Gastroesophageal sphincter (tissue), 3 donors: ENCODE data around the gene IL1RAP.

Experiments used
- CTCF ChIP-seq, 4 experiments: fragments of 200-600 bp in 2 of 4; fragments of 450-650 bp in 2 of 4; sonication (generic) in 1 of 4; IDR thresholded peaks; one replicate each; pipeline ENCODE4 v1.5.1; 2017 to 2019; ENCODE audit warnings: antibody characterized with exemption in 4 of 4, mild to moderate bottlenecking in 2 of 4, moderate library complexity in 2 of 4
- EP300 ChIP-seq: sonication (generic); formaldehyde crosslinking; IDR thresholded peaks from one replicate; pipeline ENCODE4 v1.6.1; 2017; ENCODE audit warnings: antibody characterized with exemption, mild to moderate bottlenecking
- POLR2A ChIP-seq, 2 donors: fragments of 450-650 bp; IDR thresholded peaks; one replicate each; pipeline ENCODE4 v1.6.1; 2017; ENCODE audit warnings: antibody characterized with exemption in 2 of 2, mild to moderate bottlenecking in 2 of 2, moderate library complexity in 1 of 2
- POLR2AphosphoS5 ChIP-seq: sonication (generic); formaldehyde crosslinking; IDR thresholded peaks from one replicate; pipeline ENCODE4 v1.6.1; 2017; ENCODE audit warnings: antibody characterized with exemption

- no peak for TF ChIP-seq POLR2AphosphoS5
- TF ChIP-seq POLR2A (IDR thresholded peaks at IDR 0.05) = no peak
- no peak for TF ChIP-seq CTCF (IDR thresholded peaks at IDR 0.05)
- TF ChIP-seq EP300 = no peak
Measured at GRCh38 chr3:190538288-190538687, 24.4 kb downstream of the IL1RAP start.
